Thyroid gland (tissue), 4 donors: ENCODE measurements around the gene NT5C1A.

Experiments used
- CTCF ChIP-seq, 6 experiments: fragments of 200-600 bp in 3 of 6; fragments of 450-650 bp in 3 of 6; sonication (generic) in 3 of 6; IDR thresholded peaks; one replicate each; pipeline ENCODE4 v1.5.1; 2016 to 2019; ENCODE audit warnings: antibody characterized with exemption in 6 of 6, mild to moderate bottlenecking in 2 of 6, inconsistent platforms in 1 of 6, moderate library complexity in 1 of 6
- POLR2A ChIP-seq, 2 donors: fragments of 450-650 bp; IDR thresholded peaks; one replicate each; pipeline ENCODE4 v1.6.1; 2017; ENCODE audit warnings: antibody characterized with exemption in 2 of 2, mild to moderate bottlenecking in 2 of 2, moderate library complexity in 1 of 2

GRCh38 chr1:39671433-39671792, 494 bp downstream of the NT5C1A start:
- TF ChIP-seq POLR2A (IDR thresholded peaks at IDR 0.05), result no peak
- no peak for TF ChIP-seq CTCF (IDR thresholded peaks at IDR 0.05)
